HepG2 (cell line): ENCODE results near the gene CTU2. TPM values are rescaled to one million over a fixed set of nuclear protein-coding genes. Genes with fewer than 3 reads are reported as not detected.

Source experiments
- CBX5 ChIP-seq: sonication (generic); formaldehyde crosslinking; IDR thresholded peaks from 2 replicates; pipeline ENCODE4 v1.4.0; 2020; ENCODE audit warnings: missing genetic modification reagents, borderline replicate concordance
- HOXA9 ChIP-seq: sonication (generic); formaldehyde crosslinking; IDR thresholded peaks from 2 replicates; pipeline ENCODE4 v1.8.1; 2022; ENCODE audit warnings: missing genetic modification reagents, mild to moderate bottlenecking, moderate library complexity, borderline replicate concordance
- MYPOP ChIP-seq: sonication (generic); formaldehyde crosslinking; IDR thresholded peaks from 2 replicates; pipeline ENCODE4 v1.8.1; 2023; ENCODE audit warnings: mild to moderate bottlenecking, moderate library complexity, missing genetic modification reagents
- TMF1 ChIP-seq: sonication (generic); formaldehyde crosslinking; IDR thresholded peaks from 2 replicates; pipeline ENCODE4 v1.8.1; 2022; ENCODE audit warnings: low read depth, missing genetic modification reagents
- TRAFD1 ChIP-seq: sonication (generic); formaldehyde crosslinking; IDR thresholded peaks from 2 replicates; pipeline ENCODE4 v1.5.1; 2020; ENCODE audit warnings: missing genetic modification reagents, mild to moderate bottlenecking, borderline replicate concordance
- ZBTB38 ChIP-seq: sonication (generic); formaldehyde crosslinking; IDR thresholded peaks from 2 replicates; pipeline ENCODE4 v1.5.1; 2020; ENCODE audit warnings: mild to moderate bottlenecking, missing genetic modification reagents
- ZBTB40 ChIP-seq, 2 experiments: fragments of 450-650 bp in 1 of 2; sonication (generic) in 1 of 2; formaldehyde crosslinking in 1 of 2; IDR thresholded peaks; 2 replicates each; pipeline versions ENCODE4 v1.6.1 to v1.8.0; 2016 to 2022; ENCODE audit warnings: antibody characterized with exemption in 1 of 2, mild to moderate bottlenecking in 1 of 2, missing genetic modification reagents in 1 of 2
- ZFP82 ChIP-seq: sonication (generic); formaldehyde crosslinking; IDR thresholded peaks from 2 replicates; pipeline ENCODE4 v1.5.1; 2020; ENCODE audit warnings: mild to moderate bottlenecking, missing genetic modification reagents, borderline replicate concordance
- ZMAT3 ChIP-seq: sonication (generic); formaldehyde crosslinking; conservative IDR thresholded peaks from 2 replicates; pipeline ENCODE4 v1.7.0; 2021; ENCODE audit warnings: missing genetic modification reagents
- ZNF224 ChIP-seq: sonication (generic); formaldehyde crosslinking; IDR thresholded peaks from 2 replicates; pipeline ENCODE4 v1.5.0; 2020; ENCODE audit warnings: mild to moderate bottlenecking, missing genetic modification reagents
- ZNF329 ChIP-seq: sonication (generic); formaldehyde crosslinking; IDR thresholded peaks from 2 replicates; pipeline ENCODE4 v1.9.0; 2021; ENCODE audit warnings: low read depth, mild to moderate bottlenecking, missing genetic modification reagents
- ZNF430 ChIP-seq: sonication (generic); formaldehyde crosslinking; IDR thresholded peaks from 2 replicates; pipeline ENCODE4 v1.9.0; 2021; ENCODE audit warnings: mild to moderate bottlenecking, missing genetic modification reagents
- ZNF543 ChIP-seq: sonication (generic); formaldehyde crosslinking; IDR thresholded peaks from 2 replicates; pipeline ENCODE4 v1.4.0; 2020; ENCODE audit warnings: mild to moderate bottlenecking, missing genetic modification reagents
- ZNF709 ChIP-seq: sonication (generic); formaldehyde crosslinking; IDR thresholded peaks from 2 replicates; pipeline ENCODE4 v1.5.0; 2020; ENCODE audit warnings: mild to moderate bottlenecking, missing genetic modification reagents
- ZNF766 ChIP-seq: sonication (generic); formaldehyde crosslinking; IDR thresholded peaks from 2 replicates; pipeline ENCODE4 v1.5.0; 2020; ENCODE audit warnings: missing genetic modification reagents, borderline replicate concordance
- ZNF839 ChIP-seq: sonication (generic); formaldehyde crosslinking; IDR thresholded peaks from 2 replicates; pipeline ENCODE4 v1.4.0; 2020; ENCODE audit warnings: missing genetic modification reagents, mild to moderate bottlenecking, borderline replicate concordance
- ZNF891 ChIP-seq: sonication (generic); formaldehyde crosslinking; IDR thresholded peaks from 2 replicates; pipeline ENCODE4 v1.5.0; 2020; ENCODE audit warnings: mild to moderate bottlenecking, missing genetic modification reagents
- polyA plus RNA-seq, 8 experiments: library from polyadenylated mRNA; depleted of rRNA in 3 of 8; stranded (reverse) in 7 of 8; unstranded in 1 of 8; fragments of >200 nt; fragmentation: Illumina TruSeq in 4 of 8; extraction: Trizol in 4 of 8; gene quantifications; 2 replicates each; pipeline versions ENCODE4 v1.2.1 to v1.2.3, GENCODE V29; 2011 to 2016; ENCODE audit warnings: low read depth in 4 of 8, missing spikeins in 1 of 8, mixed read lengths in 1 of 8; ENCODE audit not compliant: insufficient read depth in 1 of 8
- total RNA-seq, 5 experiments: library from RNA; depleted of rRNA; stranded (reverse); fragments of >200 nt; fragmentation: Illumina TruSeq; extraction: Trizol; gene quantifications; 2 replicates each; pipeline ENCODE4 v1.2.3, GENCODE V29; 2016; ENCODE audit warnings: low read depth in 1 of 5

CTU2 gene
- total and polyA plus RNA-seq, 2 of the 13 experiments (the other 11 are each of a cell fraction or from before 2014, with no cell fraction given) = 13.3 to 21.9 TPM

GRCh38 chr16:88662222-88662842 lies 44.0 kb upstream of the CTU2 start (continued):
- TF ChIP-seq ZBTB40 (IDR thresholded peaks at IDR 0.05) (no peak), ZBTB40 (CRISPR knock-in tag; IDR thresholded peaks at IDR 0.05) (0 out of 2 replicates have a peak, but pooled peaks have one; percentile 7), ZFP82 (0 out of 2 replicates have a peak, but pooled peaks have one; percentile 78), ZMAT3 (CRISPR knock-in tag) (no peak), CBX5 (CRISPR knock-in tag) (0 out of 2 replicates have a peak, but pooled peaks have one; percentile 24), ZNF891 (CRISPR knock-in tag) (peak; percentile 71; the same call in 1 of the 2 replicates), TMF1 (CRISPR knock-in tag) (0 out of 2 replicates have a peak, but pooled peaks have one; percentile 17), ZNF329 (peak; percentile 91; the same call in 1 of the 2 replicates), ZNF766 (CRISPR knock-in tag) (no peak), HOXA9 (CRISPR knock-in tag) (peak; percentile 49; the same call in 1 of the 2 replicates), TRAFD1 (CRISPR knock-in tag) (0 out of 2 replicates have a peak, but pooled peaks have one; percentile 75), ZNF839 (CRISPR knock-in tag) (0 out of 2 replicates have a peak, but pooled peaks have one; percentile 8), ZNF709 (CRISPR knock-in tag) (0 out of 2 replicates have a peak, but pooled peaks have one; percentile 5), MYPOP (CRISPR knock-in tag) (0 out of 2 replicates have a peak, but pooled peaks have one; percentile 35), ZNF224 (CRISPR knock-in tag) (peak; percentile 94), ZNF543 (CRISPR knock-in tag) (no peak), ZBTB38 (peak; percentile 14; the same call in 1 of the 2 replicates), ZNF430 (peak; percentile 52; the same call in 1 of the 2 replicates)
